GM19395 (cell line): ENCODE results near the gene GATA3.
"Not testable (repeated sequence)": the region's sequence is repeated elsewhere in the genome, so short reads cannot be mapped to it uniquely, and the experiment has no call there.

ENCODE experiments used
- ATAC-seq: cut with Tn5 transposase; IDR thresholded peaks from one replicate; pipeline ENCODE4 v1.9.1; 2021; ENCODE audit warnings: mild to moderate bottlenecking, moderate library complexity; ENCODE audit not compliant: unreplicated experiment

Gene GATA3

DNA sequence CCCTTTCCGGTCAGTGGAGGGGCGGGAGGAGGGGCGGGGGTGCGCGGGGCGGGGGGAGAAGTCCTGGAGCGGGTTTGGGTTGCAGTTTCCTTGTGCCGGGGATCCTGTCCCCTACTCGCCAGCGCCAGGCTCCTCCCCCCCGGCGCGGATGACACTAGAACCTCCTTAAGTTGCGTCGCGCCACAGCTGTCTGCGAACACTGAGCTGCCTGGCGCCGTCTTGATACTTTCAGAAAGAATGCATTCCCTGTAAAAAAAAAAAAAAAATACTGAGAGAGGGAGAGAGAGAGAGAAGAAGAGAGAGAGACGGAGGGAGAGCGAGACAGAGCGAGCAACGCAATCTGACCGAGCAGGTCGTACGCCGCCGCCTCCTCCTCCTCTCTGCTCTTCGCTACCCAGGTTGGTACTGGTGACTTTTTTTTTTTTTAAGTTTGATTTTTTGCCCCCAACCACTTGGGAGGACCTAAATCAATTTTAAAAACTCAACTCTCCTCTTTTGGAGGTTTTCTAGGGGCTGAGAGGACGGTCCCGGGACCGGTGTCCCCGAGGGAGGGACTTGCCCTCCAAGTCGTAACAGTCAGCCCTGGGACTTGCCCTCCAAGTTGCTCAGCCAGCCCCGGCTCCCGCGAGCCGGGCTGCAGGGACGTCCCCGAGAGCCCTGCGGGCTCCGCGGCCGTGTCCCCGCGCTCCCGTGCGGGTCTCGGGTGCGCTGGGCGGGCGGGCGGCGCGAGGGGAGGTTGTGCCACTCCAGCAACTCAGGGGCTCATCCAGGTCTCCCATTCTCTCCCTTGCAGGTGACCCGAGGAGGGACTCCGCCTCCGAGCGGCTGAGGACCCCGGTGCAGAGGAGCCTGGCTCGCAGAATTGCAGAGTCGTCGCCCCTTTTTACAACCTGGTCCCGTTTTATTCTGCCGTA is at the start of gene GATA3:
Gene GATA3, plus strand, starts transcription at position 195 of the 914 bp plus-strand sequence. CDS start 968 bp downstream, outside the sequence.
- ATAC-seq = peak; percentile 44

- no peak for ATAC-seq
These were observed 48.1 kb upstream of the GATA3 start for GRCh38 chr10:8006274-8006999.

- ATAC-seq = no peak
These were observed 45.5 kb upstream of the GATA3 start for GRCh38 chr10:8009031-8009430.

DNA sequence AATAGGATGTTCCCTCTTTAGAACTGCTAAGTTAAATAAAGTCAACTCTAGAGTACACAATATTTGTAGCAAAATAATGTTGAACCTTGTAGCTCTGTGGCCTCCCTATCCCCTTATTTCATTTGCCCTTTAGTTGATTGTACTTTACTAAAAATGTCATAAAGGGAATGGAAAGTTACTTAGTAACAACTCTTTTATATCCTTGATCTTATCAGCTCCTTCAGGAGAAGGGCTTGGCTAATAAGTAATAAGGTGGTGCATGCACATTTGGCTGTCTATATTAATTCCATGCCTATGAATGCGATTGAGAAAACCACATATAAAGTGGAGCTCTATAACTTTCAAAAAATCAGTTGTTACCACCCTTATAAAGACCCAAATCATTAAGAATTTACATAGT is 41.5 kb upstream of the GATA3 start:
- no peak for ATAC-seq

DNA sequence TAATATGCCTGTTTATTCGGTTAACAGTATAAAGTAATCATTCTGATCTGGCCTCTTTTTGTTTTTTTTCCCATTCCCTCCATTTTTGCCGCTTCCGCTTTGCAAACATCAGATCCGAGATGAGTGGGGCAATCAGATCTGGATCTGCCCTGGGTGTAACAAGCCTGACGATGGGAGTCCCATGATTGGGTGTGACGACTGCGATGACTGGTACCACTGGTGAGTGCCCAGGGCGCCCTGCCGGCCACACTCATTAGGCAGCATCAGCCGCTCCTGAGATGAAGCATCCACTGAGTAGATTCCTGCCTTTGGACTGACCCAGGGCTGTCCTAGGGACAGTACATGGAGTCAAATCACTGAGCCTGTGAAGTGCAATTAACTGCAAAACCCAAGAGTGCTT is 40.9 kb upstream of the GATA3 start:
- ATAC-seq = no peak

- no peak for ATAC-seq
These were observed 39.8 kb upstream of the GATA3 start for GRCh38 chr10:8014649-8015048.

GRCh38 chr10:8017277-8017676 is 37.2 kb upstream of the GATA3 start:
- no peak for ATAC-seq

GRCh38 chr10:8023321-8023720 is 31.2 kb upstream of the GATA3 start:
- ATAC-seq = no peak

GRCh38 chr10:8023851-8024250 is 30.6 kb upstream of the GATA3 start:
- no peak for ATAC-seq

DNA sequence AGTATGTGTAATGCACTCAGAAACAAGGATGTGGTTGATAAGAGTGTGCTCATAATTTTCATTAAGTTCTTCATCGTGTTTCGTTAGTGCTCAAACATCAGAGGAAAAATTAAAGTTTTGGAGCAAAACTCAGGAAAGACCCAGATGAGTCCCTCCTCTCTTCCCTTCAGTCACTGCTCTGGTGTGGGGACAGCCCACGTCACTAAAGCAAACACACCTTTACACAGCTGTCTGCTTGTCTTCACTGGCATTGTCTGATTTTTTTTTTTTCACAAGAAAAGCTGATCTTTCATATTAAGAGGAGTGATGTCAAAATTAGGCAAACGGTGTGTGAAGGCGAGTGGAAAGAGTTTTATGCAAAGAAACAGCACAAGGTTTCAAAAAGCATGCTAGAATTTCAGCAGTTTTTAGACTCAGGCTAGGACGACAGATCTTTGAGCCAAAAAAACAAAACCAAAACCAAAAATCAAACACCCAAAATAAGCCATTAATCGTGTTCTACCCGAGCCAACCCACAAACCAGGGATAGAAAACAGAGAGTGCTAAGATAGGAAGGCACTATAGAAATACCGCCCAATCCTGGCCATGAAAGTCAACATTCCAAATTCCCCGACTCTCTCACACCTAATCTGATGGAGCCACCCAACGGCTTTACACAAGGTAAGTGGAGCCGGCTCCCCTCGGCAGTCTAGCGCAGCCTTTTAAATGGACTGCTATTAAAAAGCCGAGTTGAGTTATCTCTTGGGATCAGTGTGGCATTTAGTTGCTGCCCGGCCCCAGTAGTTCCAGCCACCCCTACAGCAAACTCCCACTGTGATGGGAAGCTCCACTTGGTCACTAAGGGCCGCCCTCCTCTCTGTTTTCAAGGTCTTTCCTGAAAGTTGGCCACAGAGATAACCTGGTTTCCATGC is 27.9 kb upstream of the GATA3 start:
- ATAC-seq = peak; percentile 63

GRCh38 chr10:8031211-8031610 is 23.3 kb upstream of the GATA3 start:
- not testable (repeated sequence) for ATAC-seq

DNA sequence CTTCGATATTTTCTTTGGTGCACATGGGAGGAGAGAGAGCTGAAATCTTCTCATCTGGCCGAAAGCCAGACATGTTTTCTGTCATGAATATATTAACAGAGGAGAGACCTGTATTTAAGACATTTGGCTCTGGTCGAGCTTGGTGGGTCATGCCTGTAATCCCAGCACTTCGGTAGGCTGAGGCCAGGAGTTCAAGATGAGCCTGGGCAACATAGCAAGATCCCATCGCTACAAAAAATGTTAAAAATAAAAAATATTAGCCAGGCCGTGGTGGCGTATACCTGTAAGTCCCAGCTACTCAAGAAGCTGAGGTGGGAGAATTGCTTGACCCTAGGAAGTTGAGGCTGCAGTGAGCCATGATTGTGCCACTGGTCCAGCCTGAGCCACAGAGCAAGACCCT is 21.9 kb upstream of the GATA3 start:
- no peak for ATAC-seq

DNA sequence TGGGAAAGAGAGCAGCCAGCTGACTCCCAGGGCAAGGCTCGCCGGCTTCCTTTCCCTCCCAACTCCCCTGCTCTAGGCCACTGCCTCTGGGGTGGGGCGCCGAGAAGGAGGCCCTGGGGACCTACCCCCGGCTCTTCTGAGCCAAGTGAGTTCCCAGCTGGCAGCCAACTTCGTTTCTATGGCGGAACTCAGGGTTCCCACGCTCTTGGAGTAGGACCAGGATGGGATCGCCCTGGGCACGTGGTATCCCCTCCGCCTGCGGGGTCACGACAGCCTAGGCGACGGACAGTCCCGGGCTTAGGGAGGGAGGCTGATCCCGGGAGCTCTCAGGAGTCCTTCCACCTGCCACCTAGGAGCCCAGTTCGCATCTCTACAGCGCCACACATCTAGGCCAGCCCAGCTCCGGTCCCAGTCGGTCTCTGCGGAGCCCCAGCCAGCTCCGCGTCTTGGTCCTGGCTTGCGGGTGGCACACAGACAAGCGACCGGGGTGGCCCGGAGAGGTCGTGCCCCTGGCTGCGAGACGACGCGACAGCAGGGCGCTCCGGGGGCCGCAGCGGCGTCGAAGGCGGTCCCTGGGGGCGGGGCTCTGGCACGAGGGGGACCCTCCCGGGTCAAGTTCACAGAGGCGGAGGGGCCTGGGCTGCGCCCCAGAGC is 20.5 kb upstream of the GATA3 start:
- ATAC-seq = no peak

DNA sequence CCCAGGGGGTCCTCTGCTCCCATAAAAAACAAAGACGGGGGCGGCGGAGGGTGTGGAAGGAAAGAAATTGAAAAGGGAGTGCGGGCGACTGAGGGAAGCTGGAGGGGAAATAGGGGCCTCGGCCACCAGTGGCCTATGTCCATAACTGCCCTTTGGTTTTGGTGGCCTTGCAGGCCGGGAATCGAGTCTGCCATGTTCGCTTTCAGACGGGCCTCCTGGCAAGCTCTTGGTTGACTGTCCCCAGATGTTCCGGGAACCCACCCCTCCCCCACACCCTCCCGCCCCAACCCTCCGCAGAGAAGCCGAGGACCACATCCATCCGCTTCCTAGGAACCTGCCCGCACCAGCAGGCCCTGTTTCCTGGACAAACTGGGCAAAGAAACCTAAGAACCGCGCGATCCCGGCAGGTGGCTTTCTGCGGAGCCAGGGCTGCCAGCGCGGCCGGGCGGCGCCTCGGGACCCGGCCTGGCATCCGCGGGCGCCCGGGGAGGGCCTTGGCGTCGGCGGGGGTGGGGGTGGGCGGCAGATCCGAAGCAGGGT is 20.0 kb upstream of the GATA3 start:
- no peak for ATAC-seq

DNA sequence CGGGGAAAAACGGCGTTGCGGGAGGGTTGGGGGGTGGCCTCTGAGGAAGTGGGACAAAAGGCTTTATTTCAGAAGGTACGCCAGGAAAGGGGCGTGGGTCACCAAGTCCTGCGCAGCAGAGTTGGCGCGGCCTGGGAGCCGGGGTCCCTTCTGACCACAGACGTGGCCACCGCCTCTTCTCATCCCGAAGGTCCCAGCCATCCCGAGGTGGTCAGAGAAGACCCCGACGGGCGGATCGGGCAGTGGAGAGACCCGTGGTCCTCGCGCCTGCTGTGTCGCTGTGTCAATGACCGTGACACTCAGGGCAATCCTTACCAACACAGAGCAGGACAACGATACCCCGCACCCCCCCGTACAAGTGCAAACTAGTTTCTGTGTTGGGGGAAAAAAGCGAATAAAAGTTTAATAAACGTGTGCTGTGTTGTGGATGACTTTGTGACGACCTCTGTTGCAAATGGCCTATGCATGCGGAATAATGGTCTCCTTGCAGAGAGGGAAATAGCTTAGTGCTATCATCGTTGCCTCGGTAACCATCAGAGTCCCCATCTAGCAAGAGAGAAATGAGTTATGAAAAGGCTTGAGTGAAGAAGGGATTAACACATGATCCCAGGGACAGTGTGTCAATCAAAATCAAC is 19.4 kb upstream of the GATA3 start:
- no peak for ATAC-seq

GRCh38 chr10:8035641-8036470 is 18.6 kb upstream of the GATA3 start:
- ATAC-seq = no peak

DNA sequence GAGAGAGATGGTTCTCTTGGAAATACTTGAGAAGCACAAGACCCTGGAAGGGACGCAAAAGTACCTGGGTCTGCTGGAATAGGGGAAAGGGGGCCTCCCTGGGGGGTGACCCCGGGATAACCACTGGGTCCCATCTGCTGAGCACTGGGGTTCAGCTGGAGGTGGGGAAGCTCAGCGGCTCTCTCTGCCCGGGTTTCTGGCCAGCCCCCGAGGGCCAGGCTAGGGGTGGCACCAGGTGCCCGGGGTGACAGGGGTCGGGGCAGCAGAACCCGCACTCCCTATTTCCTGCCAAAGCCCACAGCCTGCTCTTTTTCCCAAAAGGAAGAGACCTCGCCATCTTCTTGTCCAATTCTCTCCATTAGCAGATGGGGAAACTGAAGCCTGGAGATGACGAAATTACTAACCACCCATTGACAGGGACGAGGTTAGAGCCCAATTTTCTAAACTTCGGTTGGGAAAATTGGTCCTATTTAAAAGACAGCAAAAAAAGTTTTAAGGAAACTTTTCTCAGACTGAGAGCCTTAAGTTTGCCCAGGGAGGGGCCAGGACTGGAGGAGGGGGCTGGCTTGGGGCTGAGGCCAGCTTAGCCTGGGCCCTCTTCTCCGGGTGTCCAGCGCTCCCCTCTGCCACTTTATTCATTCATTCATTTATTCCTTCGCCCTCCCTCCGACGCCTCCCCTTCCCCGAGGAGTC is 17.8 kb upstream of the GATA3 start:
- no peak for ATAC-seq

DNA sequence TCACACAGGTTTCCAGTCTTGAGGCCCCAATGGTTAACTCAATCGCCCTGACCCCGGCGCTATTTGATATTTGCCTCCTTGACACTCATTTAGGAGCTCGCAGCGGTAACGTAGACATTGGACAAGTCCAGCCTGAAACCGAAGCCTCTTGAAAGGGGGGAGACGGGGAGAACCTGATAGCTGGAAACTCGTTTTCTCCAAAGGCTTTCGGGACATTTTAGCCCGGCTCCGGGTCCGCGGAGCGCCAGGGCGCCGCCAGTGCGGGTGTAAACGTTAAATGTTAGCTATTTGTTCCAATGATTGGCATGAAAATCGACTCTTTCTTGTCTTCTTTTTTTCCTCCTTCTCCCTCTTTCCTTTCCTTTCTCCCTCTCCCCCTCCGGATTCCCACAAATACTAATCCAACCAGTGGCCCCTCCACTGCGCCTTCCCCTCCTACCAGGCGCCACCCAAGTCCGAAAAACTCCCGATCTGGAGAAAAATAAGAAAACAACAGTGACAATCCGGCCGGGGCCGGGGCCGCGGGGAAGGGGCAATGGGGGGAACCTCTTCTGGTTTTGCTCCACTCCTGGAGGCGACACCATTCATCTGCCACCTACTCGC is 17.2 kb upstream of the GATA3 start:
- ATAC-seq = no peak
